ENCODE data around the gene RALGAPA1. TPM values are rescaled to one million over a fixed set of nuclear protein-coding genes. Genes with fewer than 3 reads are reported as not detected.

RALGAPA1 gene
- total RNA-seq, 4 donors from 2014 or later = 81.9 to 113 (median 99.6) TPM

DNA sequence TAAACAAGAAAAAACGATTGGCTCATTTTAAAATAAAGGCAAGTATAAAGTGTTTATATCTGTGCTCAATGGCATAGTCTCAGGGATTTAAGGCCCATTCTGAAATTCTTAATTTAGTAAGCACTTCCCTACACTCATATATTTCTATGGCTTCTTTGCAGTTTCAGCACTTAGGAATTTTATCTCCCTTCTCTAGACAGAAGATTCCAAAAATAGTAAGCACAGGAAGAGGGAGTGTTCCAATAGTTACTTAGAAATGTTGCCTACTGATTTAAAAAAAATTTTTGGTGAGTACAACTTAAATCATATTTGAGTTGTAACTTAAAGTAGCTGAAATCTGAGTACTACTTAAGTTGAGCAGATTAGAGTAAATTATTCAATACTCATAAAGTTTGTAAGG is 255.3 kb downstream of the RALGAPA1 start:
- no peak overlapping the region for H3K27ac ChIP-seq
- DNase-seq (ENCODE audit: low spot score in 2 of 2) = no peak
- TF ChIP-seq, protein P1, sequence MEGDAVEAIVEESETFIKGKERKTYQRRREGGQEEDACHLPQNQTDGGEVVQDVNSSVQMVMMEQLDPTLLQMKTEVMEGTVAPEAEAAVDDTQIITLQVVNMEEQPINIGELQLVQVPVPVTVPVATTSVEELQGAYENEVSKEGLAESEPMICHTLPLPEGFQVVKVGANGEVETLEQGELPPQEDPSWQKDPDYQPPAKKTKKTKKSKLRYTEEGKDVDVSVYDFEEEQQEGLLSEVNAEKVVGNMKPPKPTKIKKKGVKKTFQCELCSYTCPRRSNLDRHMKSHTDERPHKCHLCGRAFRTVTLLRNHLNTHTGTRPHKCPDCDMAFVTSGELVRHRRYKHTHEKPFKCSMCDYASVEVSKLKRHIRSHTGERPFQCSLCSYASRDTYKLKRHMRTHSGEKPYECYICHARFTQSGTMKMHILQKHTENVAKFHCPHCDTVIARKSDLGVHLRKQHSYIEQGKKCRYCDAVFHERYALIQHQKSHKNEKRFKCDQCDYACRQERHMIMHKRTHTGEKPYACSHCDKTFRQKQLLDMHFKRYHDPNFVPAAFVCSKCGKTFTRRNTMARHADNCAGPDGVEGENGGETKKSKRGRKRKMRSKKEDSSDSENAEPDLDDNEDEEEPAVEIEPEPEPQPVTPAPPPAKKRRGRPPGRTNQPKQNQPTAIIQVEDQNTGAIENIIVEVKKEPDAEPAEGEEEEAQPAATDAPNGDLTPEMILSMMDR (IDR thresholded peaks at IDR 0.05) = no peak
- no peak for TF ChIP-seq EP300 (IDR thresholded peaks at IDR 0.05)
- no peak for TF ChIP-seq POLR2A (IDR thresholded peaks at IDR 0.05)
- no peaks in the 10 kb centered on the region for H3K27me3 ChIP-seq
- no peaks in the 10 kb centered on the region for H3K4me1 ChIP-seq
- no peak overlapping the region for H3K4me3 ChIP-seq
- no peaks in the 10 kb centered on the region for H3K9me3 ChIP-seq
- 72% methylated on average over 1 of the region's 1 CpG for WGBS, 2 donors
- peaks cover 0 to 3% (median 0%) of the 10 kb centered on the region in 3 donors for H3K36me3 ChIP-seq

DNA sequence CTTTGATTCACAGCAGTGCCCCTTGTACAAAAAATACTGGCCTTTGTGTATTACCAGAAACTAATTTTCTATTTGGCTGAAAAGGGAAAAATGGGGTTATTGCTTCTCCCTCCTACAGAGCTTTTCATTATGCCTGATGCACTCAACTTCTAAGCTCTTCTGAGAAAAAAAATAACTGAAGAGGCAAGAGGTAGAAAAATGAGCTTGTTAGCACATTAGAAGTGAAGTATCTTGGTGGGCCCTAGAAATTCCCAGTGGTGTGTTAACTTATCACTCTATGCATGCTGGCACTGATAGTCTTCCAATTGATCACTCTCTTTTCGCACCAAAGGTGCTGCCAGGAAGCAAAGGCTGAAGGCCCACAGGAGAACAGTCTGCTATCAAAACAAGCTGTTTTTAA is 258.0 kb downstream of the RALGAPA1 start:
- TF ChIP-seq POLR2A (IDR thresholded peaks at IDR 0.05) = no peak
- H3K4me3 ChIP-seq = no peak overlapping the region
- 77 to 91% methylated on average over 1 of the region's 1 CpG for WGBS, 2 donors
- DNase-seq (ENCODE audit: low spot score in 2 of 2) = no peak
- H3K9me3 ChIP-seq = no peaks in the 10 kb centered on the region
- H3K4me1 ChIP-seq = no peaks in the 10 kb centered on the region
- H3K27me3 ChIP-seq = no peaks in the 10 kb centered on the region
- peaks cover 0 to 3% (median 0%) of the 10 kb centered on the region in 3 donors for H3K36me3 ChIP-seq
- no peak overlapping the region for H3K27ac ChIP-seq

DNA sequence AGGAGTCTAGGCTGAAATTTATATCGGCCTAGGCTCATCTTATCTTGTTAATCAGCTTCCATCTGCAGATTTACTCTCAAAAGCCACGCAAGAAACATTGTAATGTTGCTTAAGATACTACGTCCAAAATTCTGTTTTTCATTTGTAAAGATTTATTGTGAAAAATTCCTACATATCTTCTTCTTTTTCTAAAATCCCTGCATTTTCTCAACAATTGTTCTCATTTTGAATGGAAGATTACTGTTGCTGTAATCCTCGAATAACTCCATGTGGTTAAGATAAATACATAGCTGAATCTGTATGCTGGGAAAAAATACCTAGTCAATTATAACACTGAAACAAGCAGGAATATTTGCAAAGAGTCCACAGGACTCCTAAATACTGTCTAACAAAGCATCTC is 259.5 kb downstream of the RALGAPA1 start:
- Histone ChIP-seq H3K9me3 (no peaks in the 10 kb centered on the region), H3K36me3 (no peaks in the 10 kb centered on the region), H3K4me1 (no peaks in the 10 kb centered on the region), H3K27me3 (no peaks in the 10 kb centered on the region), H3K4me3 (no peak overlapping the region), H3K27ac (no peak overlapping the region)
- TF ChIP-seq, protein P1 (IDR thresholded peaks at IDR 0.05) = no peak
- TF ChIP-seq EP300 (IDR thresholded peaks at IDR 0.05) (no peak), POLR2A (IDR thresholded peaks at IDR 0.05) (no peak)
- DNase-seq (ENCODE audit: low spot score in 2 of 2) = no peak
- 83 to 86% methylated on average over 4 of the region's 4 CpGs for WGBS, 2 donors

DNA sequence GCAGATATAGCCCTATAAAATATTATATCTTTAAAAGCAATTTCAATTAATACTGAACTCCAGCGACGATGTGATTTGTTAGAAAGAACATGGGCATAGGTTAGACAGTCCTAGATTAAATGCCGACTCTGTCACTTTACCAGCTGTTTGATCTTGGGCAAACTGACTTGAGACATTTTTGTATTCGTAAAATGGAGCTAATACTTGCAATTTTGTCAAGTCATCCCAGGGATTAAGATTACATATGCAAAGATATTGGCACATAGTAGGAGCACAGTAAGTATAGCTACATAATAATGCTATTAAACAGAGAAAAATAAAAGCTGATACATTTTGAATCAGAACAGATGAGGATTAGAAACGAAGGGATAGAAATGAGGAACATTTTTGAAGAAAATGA is 266.1 kb downstream of the RALGAPA1 start:
- H3K4me3 ChIP-seq = no peak overlapping the region
- TF ChIP-seq POLR2A (IDR thresholded peaks at IDR 0.05) (no peak), EP300 (IDR thresholded peaks at IDR 0.05) (no peak)
- TF ChIP-seq, protein P1 (IDR thresholded peaks at IDR 0.05) = no peak
- H3K27ac ChIP-seq = no peak overlapping the region
- no peak for DNase-seq (ENCODE audit: low spot score in 2 of 2)
- H3K36me3 ChIP-seq = peaks cover 0 to 19% (median 0%) of the 10 kb centered on the region in 3 donors
- H3K27me3 ChIP-seq = no peaks in the 10 kb centered on the region
- WGBS, 2 donors = 95 to 97% methylated on average over 5 of the region's 5 CpGs
- no peaks in the 10 kb centered on the region for H3K4me1 ChIP-seq
- no peaks in the 10 kb centered on the region for H3K9me3 ChIP-seq

DNA sequence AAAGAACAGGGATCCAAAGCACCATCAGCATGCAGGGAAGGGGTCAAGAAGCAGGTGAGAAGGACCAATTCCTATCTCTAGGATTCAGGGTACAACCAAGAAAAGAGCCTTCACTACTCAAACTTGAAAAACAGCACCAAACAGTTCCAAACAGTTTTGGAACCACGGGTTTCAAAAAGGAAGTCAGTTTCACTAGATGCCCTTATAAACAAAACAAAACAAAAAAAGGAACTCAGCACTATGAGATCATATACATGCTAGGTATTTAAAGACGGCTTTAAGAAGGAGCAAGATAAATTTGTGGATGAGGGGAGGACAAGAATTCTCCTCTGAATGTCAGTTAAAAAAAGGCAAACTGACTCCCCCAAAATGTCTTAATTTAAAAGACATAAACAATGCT is 269.1 kb downstream of the RALGAPA1 start:
- 55 to 58% methylated on average over 2 of the region's 2 CpGs for WGBS, 2 donors
- Histone ChIP-seq H3K27me3 (peaks cover 0 to 13% of the 10 kb centered on the region in 2 donors), H3K9me3 (no peaks in the 10 kb centered on the region), H3K27ac (no peak overlapping the region), H3K4me3 (no peak overlapping the region), H3K36me3 (peaks cover 0 to 32% (median 0%) of the 10 kb centered on the region in 3 donors), H3K4me1 (peaks cover 0 to 9% (median 3%) of the 10 kb centered on the region in 4 donors)
- TF ChIP-seq, protein P1 (IDR thresholded peaks at IDR 0.05) = no peak
- TF ChIP-seq EP300 (IDR thresholded peaks at IDR 0.05) (no peak), POLR2A (IDR thresholded peaks at IDR 0.05) (no peak)
- no peak for DNase-seq (ENCODE audit: low spot score in 2 of 2)
